GM19351 (cell line): ENCODE results near the gene MOB2.

Experiments
- ATAC-seq: cut with Tn5 transposase; IDR thresholded peaks from one replicate; pipeline ENCODE4 v1.9.1; 2021; ENCODE audit warnings: mild to moderate bottlenecking, moderate library complexity; ENCODE audit not compliant: unreplicated experiment

The MOB2 gene

GRCh38 chr11:1422481-1422880 lies 64.1 kb downstream of the MOB2 start:
- no peak for ATAC-seq

DNA sequence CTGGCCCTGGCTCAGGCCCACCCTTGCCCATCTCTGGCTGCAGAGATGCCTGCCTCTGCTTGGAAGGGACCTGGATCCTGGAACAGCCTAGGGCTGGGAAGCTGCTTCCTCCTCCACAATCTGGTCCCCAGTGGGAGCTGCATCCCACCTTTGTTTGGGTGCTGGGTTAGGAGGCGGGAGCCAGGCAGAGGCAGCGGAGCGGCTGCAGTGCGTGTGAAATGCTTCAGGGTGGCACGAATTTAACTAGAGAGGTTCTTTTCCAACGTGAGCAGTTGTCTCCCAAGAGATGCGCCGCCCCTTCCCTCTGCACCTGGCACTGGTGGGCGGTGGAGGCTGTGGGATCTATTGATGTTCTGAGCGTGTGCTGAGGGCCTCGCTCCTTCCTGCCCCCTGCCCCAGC lies 65.3 kb downstream of the MOB2 start:
- no peak for ATAC-seq

DNA sequence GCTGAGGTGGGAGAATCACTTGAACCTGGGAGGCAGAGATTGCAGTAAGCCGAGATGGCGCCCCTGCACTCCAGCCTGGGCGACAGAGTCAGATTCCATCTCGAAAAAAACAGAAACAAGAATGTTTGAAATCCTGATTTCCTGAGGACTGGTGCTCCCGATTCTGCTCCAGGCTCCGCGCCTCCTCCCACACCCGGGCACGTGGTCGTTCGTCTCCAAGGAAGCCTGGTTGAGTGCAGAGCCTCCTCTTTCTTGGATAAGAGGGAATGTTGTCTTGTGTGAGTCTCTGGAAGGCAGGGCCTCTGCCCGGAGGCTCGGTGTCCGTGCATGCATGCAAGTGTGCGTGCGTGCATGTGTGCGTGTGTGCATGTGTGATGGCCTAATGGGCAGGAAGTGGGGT lies 66.8 kb downstream of the MOB2 start:
- no peak for ATAC-seq
